GM19238 (cell line): ENCODE data around the gene TENT5A.

Experiments used
- DNase-seq: peaks from one replicate; pipeline ENCODE4 v3.0.0; 2011; ENCODE audit warnings: low spot score; ENCODE audit not compliant: insufficient read length

Gene TENT5A

DNA sequence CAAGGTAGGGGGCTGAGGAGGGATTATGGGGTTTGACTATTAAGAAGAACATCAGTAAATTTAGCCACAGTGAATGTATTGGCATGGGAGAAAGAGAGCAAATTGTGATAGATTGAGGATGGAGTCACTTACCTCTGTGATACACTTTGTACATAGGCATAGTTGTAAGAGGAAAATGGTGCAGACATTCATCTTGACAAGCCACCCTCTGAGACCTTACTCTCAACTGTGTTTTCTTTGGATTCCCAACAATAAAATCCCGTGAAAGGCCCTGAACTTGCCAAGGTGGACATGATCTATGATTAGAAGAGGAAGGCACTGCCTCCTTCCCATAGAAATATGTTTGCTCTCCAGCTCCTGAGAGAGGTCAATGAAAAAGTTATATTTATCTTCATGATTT is 18.6 kb upstream of the TENT5A start:
- DNase-seq, result no peak

DNA sequence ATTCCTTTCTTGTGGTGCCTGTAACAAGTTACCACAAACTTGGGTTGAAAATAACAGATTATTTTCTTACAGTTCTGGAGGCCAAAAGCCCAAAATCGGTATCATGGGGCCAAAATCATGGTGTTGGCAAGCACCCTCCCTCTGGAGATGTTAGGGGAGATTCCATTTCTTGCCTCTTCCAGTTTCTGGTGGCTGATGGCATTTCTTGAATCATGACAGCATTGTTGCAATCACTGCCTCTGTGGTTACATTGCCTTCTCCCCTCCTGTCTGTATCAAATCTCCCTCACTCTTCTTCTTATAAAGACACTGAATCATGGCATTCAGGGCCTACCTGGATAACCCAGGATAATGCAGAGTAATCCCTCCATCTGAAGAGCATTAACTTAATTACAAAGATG is 17.9 kb upstream of the TENT5A start:
- no peak for DNase-seq

DNA sequence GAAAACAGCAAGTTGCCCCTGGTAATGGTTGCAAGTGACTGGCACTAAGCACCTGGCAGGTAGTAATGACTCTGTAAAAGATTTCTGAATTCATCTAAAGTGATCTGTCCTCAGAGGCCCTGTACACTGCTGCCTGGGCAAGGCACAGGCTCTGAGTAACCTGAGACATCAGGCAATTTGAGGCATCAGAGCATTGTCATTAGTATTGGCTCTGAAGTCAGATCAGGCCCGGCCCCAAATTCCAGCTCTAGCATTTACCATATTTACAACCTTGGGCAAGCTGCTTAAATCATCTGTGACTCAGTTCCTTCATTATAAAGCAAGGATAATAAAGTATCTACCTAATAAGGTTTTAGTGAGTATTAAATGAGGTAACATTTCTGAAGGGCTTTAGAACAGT is 17.3 kb upstream of the TENT5A start:
- no peak for DNase-seq

DNA sequence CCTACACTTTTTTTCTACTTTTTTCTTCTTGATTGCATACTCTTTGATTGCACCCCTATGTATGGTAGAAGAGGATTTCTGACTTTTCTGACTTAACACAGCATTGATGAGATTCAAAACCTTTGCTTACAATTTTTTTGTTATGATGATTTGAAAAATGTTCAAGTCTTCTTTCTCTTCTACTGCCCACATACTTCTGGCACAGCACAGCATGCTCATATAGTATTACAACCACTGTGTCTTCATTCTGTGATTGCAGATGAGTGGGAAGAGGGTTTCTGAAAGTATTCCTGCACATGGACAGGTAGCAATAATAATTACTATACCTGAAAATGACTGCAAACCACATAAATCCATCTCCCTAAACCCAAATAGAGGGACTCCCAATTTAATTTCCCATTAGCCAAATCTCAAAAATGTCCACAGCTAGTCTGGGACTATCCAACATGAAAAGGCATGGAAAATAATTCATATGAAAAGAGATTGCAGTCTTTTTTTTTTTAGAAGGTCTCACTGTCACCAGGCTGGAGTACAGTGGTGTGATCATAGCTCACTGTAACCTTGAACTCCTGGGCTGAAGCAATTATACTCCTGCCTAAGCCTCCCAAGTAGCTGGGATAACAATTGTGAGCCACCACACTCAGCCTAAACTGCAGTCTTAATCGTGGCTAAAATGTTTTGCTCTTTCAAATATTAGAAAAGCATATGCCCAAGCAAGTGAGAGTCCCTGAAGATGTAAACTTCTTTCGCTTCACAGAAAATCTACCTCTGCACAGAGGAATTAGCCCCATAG is 15.9 kb upstream of the TENT5A start:
- DNase-seq, result no peak

DNA sequence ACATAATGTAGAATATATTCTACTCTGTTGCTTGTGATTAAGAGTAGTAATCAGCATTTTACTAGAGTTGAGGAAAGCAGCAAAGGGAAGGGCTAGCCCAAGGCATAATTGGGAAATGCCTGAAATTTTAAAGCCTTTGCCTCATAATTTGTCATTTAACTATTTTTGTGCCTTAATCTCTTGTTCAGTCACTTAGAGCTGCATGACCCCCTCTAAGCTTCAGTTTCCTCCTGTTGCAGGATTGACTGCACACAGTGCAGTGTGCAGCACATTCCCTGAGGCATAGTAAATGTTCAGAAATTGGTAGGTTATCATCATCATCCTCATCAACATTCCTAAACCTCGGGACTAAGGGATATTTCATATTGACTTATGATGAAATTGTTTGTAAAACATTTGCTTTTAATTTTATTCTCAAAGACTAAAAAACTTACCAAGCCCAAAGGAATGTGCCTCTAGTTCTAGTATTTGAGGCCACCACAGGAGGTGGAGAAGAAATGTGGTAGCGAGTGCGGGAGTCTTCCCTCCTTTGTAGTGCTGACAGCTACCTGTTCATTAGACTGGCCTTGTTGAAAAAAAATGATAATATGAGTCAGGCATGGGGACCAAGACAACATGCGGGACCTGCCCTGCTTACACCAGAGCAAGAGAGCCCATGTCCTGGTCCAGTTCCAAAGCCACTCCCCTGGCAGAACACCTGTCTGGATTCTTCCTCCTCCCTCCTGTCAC is 14.8 kb upstream of the TENT5A start:
- DNase-seq, result no peak

DNA sequence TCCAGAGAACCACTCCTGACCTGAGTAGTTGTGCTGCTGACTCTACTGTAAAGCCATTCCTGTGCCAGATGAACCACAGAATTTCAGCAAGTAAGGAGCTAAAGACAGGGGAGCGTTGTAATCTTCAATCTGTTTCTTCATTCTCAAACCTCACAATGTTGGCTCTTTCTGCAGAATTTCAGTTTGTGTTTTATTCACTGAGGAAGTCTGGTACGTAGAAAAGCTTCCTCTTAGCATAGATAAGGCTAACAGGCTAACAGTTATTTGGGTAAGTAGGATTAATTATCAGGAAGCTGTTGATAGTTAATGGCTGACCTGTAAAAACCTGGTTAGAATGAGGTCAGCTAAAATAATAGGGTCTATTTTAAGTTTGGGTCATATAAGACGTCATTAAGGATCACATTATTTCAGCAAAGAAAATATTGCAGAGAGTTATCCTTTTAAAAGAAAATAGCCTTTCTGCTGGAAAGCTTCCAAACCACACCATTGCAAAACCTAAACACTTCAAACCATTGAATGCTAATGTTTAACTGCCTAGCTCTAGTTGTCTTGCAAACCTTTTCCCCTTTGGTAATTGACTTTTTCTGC is 14.1 kb upstream of the TENT5A start:
- DNase-seq, result no peak

DNA sequence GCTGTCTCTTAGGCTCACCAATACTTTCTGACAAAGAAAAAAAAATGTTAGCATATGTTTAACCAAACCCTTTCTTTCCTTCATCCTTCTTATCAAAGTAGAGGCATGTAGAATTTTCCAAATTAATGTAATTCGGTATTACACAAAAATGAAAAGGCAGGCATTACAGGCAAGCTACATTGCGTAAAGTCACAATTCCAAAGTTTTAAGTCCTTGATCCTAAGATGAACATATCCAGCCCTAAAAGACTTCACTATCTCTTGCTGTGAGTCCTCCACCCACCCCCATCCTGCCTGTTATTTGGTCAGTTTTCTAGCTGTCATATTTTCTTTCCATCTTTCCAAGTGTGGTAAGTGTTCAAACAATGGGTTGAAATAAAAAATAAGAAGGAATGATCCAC is 12.1 kb upstream of the TENT5A start:
- no peak for DNase-seq

DNA sequence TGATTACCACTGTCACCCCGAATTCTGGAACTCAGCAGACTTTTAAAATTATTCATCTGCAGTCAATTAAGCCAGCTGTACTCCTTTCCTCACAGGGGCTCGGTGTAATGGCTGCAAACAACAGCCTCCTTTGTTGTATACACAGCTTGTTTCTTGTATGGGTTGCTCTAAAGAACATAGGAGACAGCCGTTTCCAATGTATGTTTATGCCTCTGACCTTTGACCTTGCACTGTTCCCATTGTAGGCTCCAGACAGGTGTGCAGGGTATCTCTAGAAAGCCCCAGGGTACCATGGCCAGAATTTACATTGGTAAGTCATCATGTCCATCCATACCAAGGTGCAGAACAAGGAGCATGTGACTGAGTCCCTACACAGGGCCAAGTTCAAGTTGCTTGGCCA is 11.5 kb upstream of the TENT5A start:
- DNase-seq, result no peak

DNA sequence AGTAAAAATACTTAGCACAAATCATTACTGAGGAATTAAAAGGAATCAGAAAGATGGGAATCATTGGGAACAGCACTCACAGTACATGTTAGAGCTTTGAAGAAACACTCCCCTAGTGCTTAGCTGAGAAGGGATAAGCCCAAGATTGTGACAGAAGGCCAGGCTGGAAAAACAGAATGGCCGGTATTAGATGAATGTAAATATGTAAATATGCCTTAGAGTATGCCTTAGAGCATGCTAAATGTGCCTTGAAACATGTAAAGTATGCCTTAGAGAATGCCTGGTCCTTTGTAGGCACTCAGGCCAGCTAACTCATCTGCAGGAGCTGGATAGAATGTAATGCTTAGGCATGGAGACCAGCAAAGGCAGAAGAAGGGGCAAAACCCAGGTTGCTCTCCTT is 10.6 kb upstream of the TENT5A start:
- DNase-seq, result no peak

DNA sequence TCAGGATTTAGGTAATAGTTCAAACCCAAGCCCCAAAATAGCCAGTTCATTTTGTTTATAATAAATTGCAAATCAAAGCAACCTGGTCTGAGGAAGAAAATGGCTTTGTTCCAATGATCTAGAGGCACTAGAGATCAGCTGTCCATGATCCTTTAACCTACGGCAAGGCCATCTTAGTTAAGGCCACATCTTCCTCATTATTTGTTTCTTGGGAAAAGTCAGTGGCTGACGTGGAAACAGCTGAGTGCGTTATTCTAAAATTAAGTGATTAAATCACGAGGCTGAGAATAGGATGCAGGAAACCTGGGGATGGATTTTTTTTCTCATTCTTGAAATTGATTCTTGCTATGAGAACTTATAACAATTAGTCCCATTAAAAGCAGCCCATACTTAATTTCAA is 10.1 kb upstream of the TENT5A start:
- DNase-seq, result no peak

DNA sequence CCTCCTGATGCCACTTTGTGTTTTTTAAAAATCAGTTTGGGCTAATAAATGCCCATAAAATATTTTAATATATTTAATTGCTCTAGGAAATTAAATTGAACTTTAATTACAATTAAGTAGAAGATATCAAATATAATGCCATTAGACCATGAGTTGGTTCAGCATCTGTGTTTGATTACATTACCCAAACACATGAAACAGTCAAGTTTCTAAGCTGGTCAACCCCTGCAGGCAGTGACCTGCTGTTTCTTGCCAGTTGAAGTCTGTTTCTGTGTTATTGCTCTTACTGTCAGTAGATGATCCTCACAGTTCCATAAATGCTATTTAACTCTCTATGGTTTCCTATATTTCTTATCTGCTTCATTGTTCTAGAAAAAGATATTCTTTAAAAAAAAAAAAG is 9.7 kb upstream of the TENT5A start:
- DNase-seq, result no peak

DNA sequence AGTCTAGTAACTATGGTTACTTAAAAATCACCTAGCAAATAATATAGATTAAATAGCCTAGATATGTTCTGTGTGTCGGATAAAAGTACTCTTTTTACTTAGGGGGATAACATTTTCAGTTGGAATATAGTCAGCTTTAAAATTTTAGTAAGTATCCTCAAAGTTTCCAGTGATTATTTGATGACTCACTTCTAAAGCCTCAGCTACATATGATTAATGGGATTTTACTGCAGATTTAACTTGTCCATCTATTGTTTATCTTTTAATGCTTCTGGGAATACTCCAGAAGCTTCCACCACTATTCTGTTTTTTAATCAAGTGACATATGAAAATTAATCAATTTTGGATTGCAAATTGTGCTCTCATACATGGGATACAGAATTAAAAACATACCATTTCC is 8.7 kb upstream of the TENT5A start:
- no peak for DNase-seq

DNA sequence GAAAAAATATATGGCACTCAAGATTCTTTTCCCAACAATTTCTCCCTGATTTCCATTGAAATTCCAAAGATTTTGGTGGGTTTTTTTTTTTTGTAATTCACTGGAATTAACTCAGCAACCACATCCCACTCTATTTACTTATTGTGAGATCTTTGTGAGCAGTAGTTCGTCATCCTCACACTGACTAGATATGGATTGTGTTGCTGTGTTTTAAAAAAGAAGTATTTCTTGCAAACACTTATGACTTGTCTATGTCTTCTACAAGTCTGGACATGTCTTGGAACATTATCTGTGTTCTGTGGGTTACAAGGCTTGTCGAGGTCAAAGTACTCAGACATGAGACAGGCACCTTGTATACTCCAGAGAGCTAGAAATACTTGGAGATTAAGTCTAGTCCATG is 7.3 kb upstream of the TENT5A start:
- DNase-seq, result no peak

DNA sequence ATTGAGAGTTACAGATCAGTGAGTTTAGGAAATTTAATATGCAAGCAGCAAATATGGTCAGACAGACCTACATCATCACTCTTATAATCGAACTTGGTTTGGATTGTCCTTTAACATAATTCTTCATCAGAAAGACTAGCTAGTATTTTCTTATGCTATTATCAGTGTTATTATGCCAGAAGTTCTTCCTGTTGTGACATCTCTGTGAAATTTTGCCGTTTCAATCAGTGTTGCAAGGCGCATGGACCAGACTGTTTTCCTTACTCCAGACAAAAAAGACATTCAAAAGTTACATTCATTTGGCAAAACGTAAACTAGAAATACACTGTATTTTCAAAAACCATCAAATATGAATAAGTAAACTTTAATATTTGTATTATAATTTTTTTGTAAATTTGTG is 5.7 kb upstream of the TENT5A start:
- DNase-seq, result no peak

DNA sequence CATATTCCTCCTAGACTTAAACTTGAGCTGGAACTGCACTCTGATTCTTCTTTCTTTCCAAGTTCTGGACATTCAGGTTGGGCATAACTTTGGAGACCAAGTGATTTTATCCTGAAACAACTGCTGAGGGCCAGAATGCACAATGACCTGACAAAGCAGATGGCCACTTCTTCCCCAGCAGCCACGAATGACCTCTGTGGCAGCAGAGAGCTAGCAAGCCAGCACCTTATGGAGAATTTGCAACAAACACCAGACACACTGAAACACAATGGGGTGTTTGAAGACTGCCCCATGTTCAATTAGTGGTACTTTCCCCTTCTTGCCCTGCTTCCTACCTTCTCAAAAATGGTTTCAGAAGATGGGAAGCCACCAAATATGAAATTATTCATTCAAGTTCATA is 4.2 kb upstream of the TENT5A start:
- DNase-seq, result no peak

DNA sequence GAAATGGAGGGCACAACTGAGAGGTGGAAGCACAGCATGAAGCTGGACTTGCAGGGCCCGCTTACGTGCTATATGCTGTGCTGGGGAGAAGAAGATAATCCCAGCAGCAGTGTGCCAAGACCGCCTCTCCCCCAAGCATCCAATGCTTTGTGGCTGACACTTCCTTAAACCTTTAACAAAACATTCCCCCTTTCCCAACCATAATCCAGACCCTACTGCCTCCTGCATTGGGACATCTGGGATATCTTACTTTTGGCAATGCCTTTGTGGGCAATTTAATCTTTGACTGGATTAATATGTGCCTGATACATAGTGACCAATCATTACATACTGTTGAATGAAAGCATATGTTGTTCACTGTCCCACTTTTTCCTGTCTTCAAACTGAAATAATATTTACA is 3.1 kb upstream of the TENT5A start:
- no peak for DNase-seq

DNA sequence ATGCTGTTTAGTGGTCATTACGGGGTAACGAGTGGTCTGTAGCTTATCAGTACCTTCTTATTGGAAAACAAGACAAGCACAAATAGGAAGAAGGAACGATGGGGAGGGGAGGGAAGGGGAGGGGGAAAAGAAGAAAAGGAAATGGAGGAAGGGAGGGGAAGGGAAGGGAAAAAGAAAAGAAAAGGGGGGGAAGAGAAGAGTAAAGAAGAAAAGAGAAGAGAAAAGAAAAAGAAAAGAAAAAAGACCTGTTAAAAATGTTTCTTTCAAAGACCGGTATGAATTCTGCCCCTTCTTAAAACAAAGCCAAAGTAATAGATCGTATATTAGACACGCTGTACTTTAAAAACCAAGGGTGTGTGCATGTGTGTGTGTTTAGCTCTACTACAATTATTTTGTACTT is 2.4 kb upstream of the TENT5A start:
- no peak for DNase-seq

DNA sequence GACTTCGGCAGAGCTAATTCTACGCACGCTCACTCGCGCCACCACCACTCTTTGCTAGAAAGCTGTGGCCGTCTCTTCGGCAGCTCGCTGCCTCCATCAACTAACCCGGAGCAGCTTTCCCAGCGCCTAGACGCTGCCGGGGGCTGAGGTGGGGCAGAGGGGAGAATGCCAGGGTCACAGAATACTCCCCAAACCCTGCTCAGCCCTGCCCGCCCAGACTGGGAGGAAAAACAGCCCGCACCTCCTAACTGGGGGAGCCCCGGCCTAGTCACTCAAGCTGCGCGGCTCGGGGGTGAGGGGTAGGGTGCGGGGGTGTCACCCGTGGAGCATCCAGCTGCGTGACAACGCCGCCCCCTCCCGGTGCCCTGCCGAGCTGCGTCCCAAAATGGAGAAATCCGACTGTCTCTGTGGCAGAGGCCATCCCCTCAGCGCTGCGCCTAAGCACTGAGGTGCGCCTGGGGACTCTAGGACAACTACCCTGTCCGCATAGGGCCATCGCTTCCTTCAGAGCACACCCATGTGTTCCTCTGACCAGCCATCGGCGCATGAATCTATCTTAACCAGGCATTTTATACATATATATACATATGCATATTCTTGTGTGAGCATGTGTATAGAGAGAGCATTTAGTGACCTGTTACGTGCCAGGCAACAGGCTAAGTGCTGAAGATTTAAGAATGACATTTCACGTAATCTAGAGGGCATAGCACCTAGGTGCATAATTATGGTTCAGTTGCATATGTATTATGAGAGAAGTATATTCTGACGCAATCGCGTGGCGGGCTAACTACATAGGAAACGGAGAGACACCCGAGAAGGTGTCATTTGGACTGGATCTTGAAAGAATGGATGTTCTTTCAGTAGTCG is 1.5 kb upstream of the TENT5A start:
- peak; percentile 30 for DNase-seq

DNA sequence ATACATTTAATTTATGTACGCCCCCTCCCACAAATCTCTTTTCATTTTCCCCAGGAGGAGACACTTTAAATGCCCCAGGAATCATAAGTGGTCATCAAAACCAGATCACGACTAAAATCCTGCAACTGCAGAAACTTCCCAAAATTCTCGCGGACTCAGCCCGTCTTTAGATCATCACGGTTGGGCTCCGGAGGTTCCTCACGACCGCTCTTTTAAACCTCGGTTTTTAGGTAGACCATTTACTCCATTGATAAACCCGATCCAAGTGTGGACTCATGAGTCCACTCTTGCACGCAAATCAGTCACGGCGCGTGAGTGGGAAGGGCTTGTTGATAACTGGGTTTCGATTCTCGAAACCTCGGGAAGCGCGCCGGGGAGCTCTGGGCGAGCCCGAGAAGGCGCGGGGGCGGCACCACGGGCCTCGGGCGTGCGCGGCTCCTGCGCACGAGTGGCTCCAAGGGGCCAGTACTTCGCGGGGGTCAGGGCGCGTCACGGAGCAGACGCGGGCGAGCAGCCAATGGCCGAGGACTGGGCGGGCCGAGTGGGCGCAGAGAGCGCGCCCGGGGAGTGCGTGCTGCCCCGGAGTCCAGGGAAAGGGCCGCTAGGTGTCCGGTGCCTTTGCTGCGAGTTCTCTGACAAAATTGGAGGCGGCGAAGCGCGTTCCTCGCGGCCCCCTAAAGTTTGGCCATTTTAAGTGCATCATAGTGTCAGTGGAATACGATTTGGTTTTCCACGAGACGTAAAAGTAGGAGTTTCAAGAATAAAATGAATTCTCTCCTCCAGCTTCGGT is 635 bp upstream of the TENT5A start:
- peak; percentile 42 for DNase-seq

DNA sequence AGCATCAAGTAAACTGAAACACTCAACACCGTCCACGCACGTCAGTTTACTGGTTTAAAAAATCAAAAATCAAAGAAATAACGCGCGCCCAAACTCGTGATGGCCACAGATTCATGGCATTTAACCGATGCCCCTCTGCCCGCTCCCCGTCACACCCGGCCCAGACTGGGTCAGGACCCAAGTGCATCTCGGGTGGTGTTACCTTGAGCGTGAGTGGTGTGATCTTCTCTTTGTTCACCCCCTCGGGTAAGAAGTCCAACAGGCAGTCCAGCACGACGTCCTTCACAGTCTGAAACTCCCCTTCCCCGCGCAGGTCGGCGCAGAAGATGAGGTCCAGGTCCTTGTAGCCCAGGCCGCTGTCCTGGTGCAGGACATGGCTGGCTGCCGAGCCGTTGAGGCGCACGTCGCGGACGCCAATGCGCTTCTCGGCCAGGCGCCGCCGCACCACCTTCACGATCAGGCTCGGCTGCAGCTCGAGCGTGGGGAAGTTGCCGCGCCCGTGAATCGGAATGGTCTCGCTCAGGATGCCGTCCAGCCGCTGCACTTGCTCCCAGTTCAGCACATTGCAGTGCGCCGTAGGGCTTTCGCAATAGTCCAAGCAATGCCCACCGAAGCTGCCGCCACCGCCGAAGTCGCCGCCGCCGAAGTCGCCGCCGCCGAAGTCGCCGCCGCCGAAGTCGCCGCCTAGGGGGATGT is 945 bp downstream of the TENT5A start:
- no peak for DNase-seq
